A172 (cell line): ENCODE results near the gene SNX5. TPM values are rescaled to one million over a fixed set of nuclear protein-coding genes. Genes with fewer than 3 reads are reported as not detected.
"Not testable (repeated sequence)": the region's sequence is repeated elsewhere in the genome, so short reads cannot be mapped to it uniquely, and the experiment has no call there.

Source experiments
- DNase-seq: peaks from one replicate; pipeline ENCODE4 v3.0.0-alpha.2; 2015; ENCODE audit warnings: low spot score
- total RNA-seq: library from RNA; depleted of rRNA; stranded (reverse); fragments of >200 nt; shearing (Covaris generic); gene quantifications from 2 replicates; pipeline ENCODE4 v1.2.3, GENCODE V29; 2014

SNX5 gene
- total RNA-seq, 1 experiment from 2014 or later = 134 TPM

GRCh38 chr20:17960400-17960885 lies 8.2 kb downstream of the SNX5 start:
- DNase-seq = not testable (repeated sequence)

- no peak for DNase-seq
Observed at GRCh38 chr20:17959257-17959627, 9.4 kb downstream of the SNX5 start.

- DNase-seq = no peak
Observed at GRCh38 chr20:17958373-17959256, 10.0 kb downstream of the SNX5 start.

GRCh38 chr20:17957505-17958363 lies 10.9 kb downstream of the SNX5 start:
- DNase-seq = no peak

- no peak for DNase-seq
Observed at GRCh38 chr20:17956099-17956685, 12.4 kb downstream of the SNX5 start.

- no peak for DNase-seq
Observed at GRCh38 chr20:17955302-17955701, 13.3 kb downstream of the SNX5 start.

- no peak for DNase-seq
Observed at GRCh38 chr20:17953935-17954334, 14.7 kb downstream of the SNX5 start.

GRCh38 chr20:17952692-17953684 lies 15.6 kb downstream of the SNX5 start:
- DNase-seq = no peak

- DNase-seq = no peak
Observed at GRCh38 chr20:17951323-17951722, 17.3 kb downstream of the SNX5 start.

GRCh38 chr20:17950670-17951069 lies 17.9 kb downstream of the SNX5 start:
- DNase-seq = no peak

- DNase-seq = no peak
Observed at GRCh38 chr20:17949899-17950298, 18.7 kb downstream of the SNX5 start.

- no peak for DNase-seq
Observed at GRCh38 chr20:17948442-17948841, 20.2 kb downstream of the SNX5 start.

GRCh38 chr20:17947474-17947815 lies 21.1 kb downstream of the SNX5 start:
- DNase-seq = no peak

GRCh38 chr20:17946572-17947473 lies 21.8 kb downstream of the SNX5 start:
- DNase-seq = no peak

- DNase-seq = no peak
Observed at GRCh38 chr20:17946040-17946439, 22.6 kb downstream of the SNX5 start.

GRCh38 chr20:17944854-17945474 lies 23.6 kb downstream of the SNX5 start:
- no peak for DNase-seq

- DNase-seq = no peak
Observed at GRCh38 chr20:17943343-17943742, 25.3 kb downstream of the SNX5 start.

GRCh38 chr20:17941826-17942196 lies 26.8 kb downstream of the SNX5 start:
- no peak for DNase-seq

- DNase-seq = no peak
Observed at GRCh38 chr20:17941087-17941825, 27.3 kb downstream of the SNX5 start.
